IMR-90 (cell line): ENCODE measurements around the gene AMOTL1. TPM values are rescaled to one million over a fixed set of nuclear protein-coding genes. Genes with fewer than 3 reads are reported as not detected.

Experiments
- ATAC-seq: fragments of 200-7000 bp; cut with Tn5 transposase; 2 replicates; pipeline ENCODE4 v1.9.1; 2020; ENCODE audit warnings: low read depth, mild to moderate bottlenecking, moderate library complexity
- BruUV-seq: library from RNA; stranded (reverse); fragments of 400-500 nt; replicated peaks from 2 replicates; lab custom pipeline; 2021; lab: Mats Ljungman, UMichigan
- CTCF ChIA-PET: fragments of 300-600 bp; formaldehyde crosslinking; extraction: SDS; loops from one replicate; lab custom pipeline; 2021; ENCODE audit warnings: antibody characterized with exemption; lab: Yijun Ruan, JAX
- POLR2A ChIA-PET: fragments of 300-600 bp; sonication (Branson Sonifier 250); formaldehyde crosslinking; loops from one replicate; lab custom pipeline; 2022; ENCODE audit warnings: antibody characterized with exemption; ENCODE audit not compliant: unreplicated experiment; lab: Charles Lee
- DNase-seq: peaks from one replicate; pipeline ENCODE4 v3.0.0; 2013
- H2AFZ ChIP-seq: replicated peaks from 2 replicates; pipeline ENCODE3; 2013; ENCODE audit warnings: low read length, mild to moderate bottlenecking; ENCODE audit not compliant: poor library complexity
- H2AK5ac ChIP-seq: 2 replicates; pipeline ENCODE4 v1.6.1; 2013; ENCODE audit warnings: low read depth, low read length, inconsistent platforms
- H2AK9ac ChIP-seq: replicated peaks from 2 replicates; pipeline ENCODE3; 2013; ENCODE audit warnings: mild to moderate bottlenecking, low read depth, low read length, moderate library complexity; ENCODE audit not compliant: poor library complexity
- H2BK120ac ChIP-seq: 2 replicates; pipeline ENCODE4 v1.6.1; 2013; ENCODE audit warnings: low read depth, low read length, inconsistent platforms
- H2BK15ac ChIP-seq: 3 replicates; pipeline ENCODE4 v1.6.1; 2013; ENCODE audit warnings: low read depth, low read length, inconsistent platforms
- H2BK20ac ChIP-seq: 2 replicates; pipeline ENCODE4 v1.6.1; 2013; ENCODE audit warnings: low read depth, mild to moderate bottlenecking, inconsistent platforms, low read length, moderate library complexity
- H2BK5ac ChIP-seq: 2 replicates; pipeline ENCODE4 v1.6.1; 2013; ENCODE audit warnings: mild to moderate bottlenecking, low read depth, low read length, inconsistent platforms; ENCODE audit not compliant: poor library complexity, severe bottlenecking
- H3K14ac ChIP-seq: replicated peaks from 2 replicates; pipeline ENCODE4 v1.6.1; 2013; ENCODE audit warnings: low read depth, low read length, inconsistent platforms
- H3K18ac ChIP-seq: 2 replicates; pipeline ENCODE4 v1.6.1; 2013; ENCODE audit warnings: low read depth, low read length, control low read depth
- H3K23ac ChIP-seq: 2 replicates; pipeline ENCODE4 v1.6.1; 2013; ENCODE audit warnings: low read depth, low read length, inconsistent platforms
- H3K27ac ChIP-seq: 2 replicates; pipeline ENCODE4 v1.5.1; 2013; ENCODE audit warnings: mild to moderate bottlenecking, control low read depth, low read length; ENCODE audit not compliant: insufficient read depth
- H3K27me3 ChIP-seq: 2 replicates; pipeline ENCODE4 v1.6.1; 2013; ENCODE audit warnings: low read length; ENCODE audit not compliant: control insufficient read depth, insufficient read depth
- H3K36me3 ChIP-seq: 2 replicates; pipeline ENCODE4 v1.6.1; 2013; ENCODE audit warnings: low read length, mixed read lengths; ENCODE audit not compliant: control insufficient read depth, insufficient read depth
- H3K4ac ChIP-seq: 2 replicates; pipeline ENCODE4 v1.6.1; 2013; ENCODE audit warnings: low read depth, low read length, inconsistent platforms
- H3K4me1 ChIP-seq: 2 replicates; pipeline ENCODE4 v1.6.1; 2013; ENCODE audit warnings: low read length, mixed read lengths; ENCODE audit not compliant: control insufficient read depth, insufficient read depth
- H3K4me2 ChIP-seq: 2 replicates; pipeline ENCODE4 v1.6.1; 2013; ENCODE audit warnings: low read depth, mild to moderate bottlenecking, control low read depth, low read length, moderate library complexity
- H3K4me3 ChIP-seq: 2 replicates; pipeline ENCODE4 v1.5.1; 2013; ENCODE audit warnings: low read depth, mild to moderate bottlenecking, control low read depth, low read length, moderate library complexity; ENCODE audit not compliant: insufficient read depth
- H3K56ac ChIP-seq: 2 replicates; pipeline ENCODE4 v1.6.1; 2013; ENCODE audit warnings: low read length, inconsistent platforms; ENCODE audit not compliant: insufficient read depth; ENCODE audit errors: extremely low read depth
- H3K79me1 ChIP-seq, 2 experiments: 2 replicates each; pipeline ENCODE4 v1.6.1; 2013; ENCODE audit warnings: low read length in 2 of 2, inconsistent platforms in 1 of 2, low read depth in 1 of 2
- H3K9ac ChIP-seq: 2 replicates; pipeline ENCODE4 v1.6.1; 2013; ENCODE audit warnings: low read depth, low read length, control low read depth
- H3K9me1 ChIP-seq: 2 replicates; pipeline ENCODE4 v1.6.1; 2013; ENCODE audit warnings: low read length, inconsistent platforms; ENCODE audit not compliant: insufficient read depth
- H3K9me3 ChIP-seq: 2 replicates; pipeline ENCODE4 v1.6.1; 2013; ENCODE audit warnings: low read length; ENCODE audit not compliant: control insufficient read depth, insufficient read depth
- H4K20me1 ChIP-seq: 2 replicates; pipeline ENCODE4 v1.6.1; 2013; ENCODE audit warnings: low read length, inconsistent platforms; ENCODE audit not compliant: insufficient read depth
- H4K5ac ChIP-seq: 2 replicates; pipeline ENCODE4 v1.6.1; 2013; ENCODE audit warnings: mild to moderate bottlenecking, low read depth, low read length, control low read depth
- H4K8ac ChIP-seq, 2 experiments: 2 replicates each; pipeline ENCODE4 v1.6.1; 2013; ENCODE audit warnings: low read depth in 2 of 2, low read length in 2 of 2, control low read depth in 1 of 2, inconsistent platforms in 1 of 2
- H4K91ac ChIP-seq: 2 replicates; pipeline ENCODE4 v1.6.1; 2013; ENCODE audit warnings: low read depth, low read length, inconsistent platforms; ENCODE audit not compliant: insufficient read depth
- BHLHE40 ChIP-seq: fragments of 150-350 bp; IDR thresholded peaks from 2 replicates; pipeline ENCODE4 v1.6.1; 2016; ENCODE audit warnings: mild to moderate bottlenecking, low read depth, low read length
- CEBPB ChIP-seq: IDR thresholded peaks from 2 replicates; pipeline ENCODE4 v1.6.1; 2012; ENCODE audit warnings: low read depth, low read length, improper control_type of control experiment
- CHD1 ChIP-seq: IDR thresholded peaks from 2 replicates; pipeline ENCODE4 v1.6.1; 2012; ENCODE audit warnings: low read depth, low read length, improper control_type of control experiment
- CTCF ChIP-seq: conservative IDR thresholded peaks from 2 replicates; pipeline ENCODE4 v1.5.1; 2012; ENCODE audit warnings: mild to moderate bottlenecking, low read depth, low read length, improper control_type of control experiment
- ELK1 ChIP-seq: fragments of 150-350 bp; IDR thresholded peaks from 2 replicates; pipeline ENCODE4 v1.6.1; 2016; ENCODE audit warnings: low read depth, mild to moderate bottlenecking, low read length, moderate library complexity, borderline replicate concordance
- FOS ChIP-seq: fragments of 150-350 bp; IDR thresholded peaks from 2 replicates; pipeline ENCODE4 v1.6.1; 2016; ENCODE audit warnings: low read depth, low read length
- MAFK ChIP-seq: IDR thresholded peaks from 2 replicates; pipeline ENCODE4 v1.6.1; 2012; ENCODE audit warnings: low read depth, low read length, improper control_type of control experiment
- MAZ ChIP-seq: IDR thresholded peaks from 2 replicates; pipeline ENCODE4 v1.6.1; 2012; ENCODE audit warnings: low read depth, mild to moderate bottlenecking, low read length, improper control_type of control experiment, moderate library complexity, borderline replicate concordance
- MXI1 ChIP-seq: IDR thresholded peaks from 2 replicates; pipeline ENCODE4 v1.6.1; 2012; ENCODE audit warnings: low read depth, mild to moderate bottlenecking, low read length, moderate library complexity, borderline replicate concordance
- NFE2L2 ChIP-seq: fragments of 150-350 bp; IDR thresholded peaks from 2 replicates; pipeline ENCODE4 v1.6.1; 2016; ENCODE audit warnings: low read depth, mild to moderate bottlenecking, low read length
- POLR2A ChIP-seq: IDR thresholded peaks from 2 replicates; pipeline ENCODE4 v1.6.1; 2012; ENCODE audit warnings: mild to moderate bottlenecking, low read depth, low read length
- RAD21 ChIP-seq: IDR thresholded peaks from 2 replicates; pipeline ENCODE4 v1.6.1; 2012; ENCODE audit warnings: low read length, improper control_type of control experiment
- RCOR1 ChIP-seq: IDR thresholded peaks from 2 replicates; pipeline ENCODE4 v1.6.1; 2012; ENCODE audit warnings: mild to moderate bottlenecking, low read length, improper control_type of control experiment; ENCODE audit not compliant: insufficient replicate concordance
- RFX5 ChIP-seq: IDR thresholded peaks from 2 replicates; pipeline ENCODE4 v1.8.0; 2012; ENCODE audit warnings: low read depth, mild to moderate bottlenecking, low read length, moderate library complexity
- SMC3 ChIP-seq: fragments of 150-350 bp; IDR thresholded peaks from 2 replicates; pipeline ENCODE4 v1.6.1; 2016; ENCODE audit warnings: low read depth, mild to moderate bottlenecking, antibody characterized with exemption, low read length, moderate library complexity
- USF2 ChIP-seq: fragments of 150-350 bp; IDR thresholded peaks from 2 replicates; pipeline ENCODE4 v1.6.1; 2017; ENCODE audit warnings: mild to moderate bottlenecking, antibody characterized with exemption, low read length, low read depth
- WGBS, 2 experiments: methylation state at CpG; one replicate each; pipeline versions ENCODE4 v1.1.5 to v1.1.7; 2013; ENCODE audit warnings: missing lambda C conversion rate in 2 of 2; ENCODE audit not compliant: insufficient read length in 1 of 2; ENCODE audit errors: extremely low coverage in 2 of 2; 5-methylcytosine and 5-hydroxymethylcytosine counted together
- dilution Hi-C: fragments of 300-500 bp; cut with HindIII; formaldehyde crosslinking; loops from one replicate; pipeline ENCODE4 v1.14.3; 2018; ENCODE audit warnings: low sequenced_read_pairs; ENCODE audit not compliant: unreplicated experiment
- in situ Hi-C: fragments of 300-500 bp; cut with MboI; formaldehyde crosslinking; loops from 3 replicates; pipeline ENCODE4 v1.14.3; 2019; ENCODE audit warnings: low sequenced_read_pairs, inconsistent platforms, mixed read lengths
- intact Hi-C: fragments of 100-400 bp; cut with micrococcal nuclease; formaldehyde crosslinking; loops from 2 replicates; pipeline ENCODE4 v1.10.0; 2022
- polyA plus RNA-seq, 3 experiments: library from polyadenylated mRNA; depleted of rRNA; stranded (reverse); fragments of >200 nt; gene quantifications; 2 replicates each; pipeline ENCODE4 v1.2.3, GENCODE V29; 2012; ENCODE audit warnings: low replicate concordance in 1 of 3
- total RNA-seq: library from RNA; depleted of rRNA; stranded (reverse); fragments of >200 nt; gene quantifications from 2 replicates; pipeline ENCODE4 v1.2.3, GENCODE V29; 2012

The AMOTL1 gene
- total and polyA plus RNA-seq, 2 of the 4 experiments (the other 2 are of a cell fraction) = 18.6 to 49.5 TPM

- ATAC-seq = peak; percentile 22
- CTCF ChIA-PET = interaction anchor here (2.3 kb wide), 1 partner anchor 124 kb away, joined by 5 read pairs; no protein-coding TSS in a partner anchor
- intact Hi-C loops (no loop called here), dilution Hi-C loops (no loop called here), in situ Hi-C loops (no loop called here)
- H2BK15ac ChIP-seq = peak overlapping the region; percentile 72; the same call in 1 of the 3 replicates
- H3K14ac ChIP-seq = no peak overlapping the region
- H3K9me3 ChIP-seq = no peaks in the 10 kb centered on the region
- H3K4ac ChIP-seq = peak overlapping the region; percentile 46; the same call in 1 of the 2 replicates
- H3K4me1 ChIP-seq = peaks cover 13% of the 10 kb centered on the region
- no CpG with 5 or more reads among the region's 4 CpGs for WGBS, 2 experiments
- no TSS peak for BruUV-seq
- POLR2A ChIA-PET = no interaction called here
- H4K8ac ChIP-seq = no peak overlapping the region
- no peak overlapping the region for H3K18ac ChIP-seq
- H3K9me1 ChIP-seq = peaks cover 8% of the 10 kb centered on the region
- no peak overlapping the region for H4K91ac ChIP-seq
- TF ChIP-seq CHD1 (no peak), MAZ (no peak), USF2 (no peak), NFE2L2 (no peak), FOS (no peak), ELK1 (no peak), SMC3 (no peak), RAD21 (no peak), RCOR1 (no peak), BHLHE40 (no peak), MXI1 (no peak), CEBPB (no peak), CTCF (no peak), RFX5 (no peak), MAFK (no peak), POLR2A (no peak)
- no peak overlapping the region for H2BK5ac ChIP-seq
- H2BK20ac ChIP-seq = no peak overlapping the region
- no peak for DNase-seq
- no peak overlapping the region for H3K23ac ChIP-seq
- H3K79me1 ChIP-seq = no peaks in the 10 kb centered on the region
- H2AK9ac ChIP-seq = no peak overlapping the region
- no peaks in the 10 kb centered on the region for H4K20me1 ChIP-seq
- H3K27ac ChIP-seq = no peak overlapping the region
- H3K27me3 ChIP-seq = no peaks in the 10 kb centered on the region
- no peaks in the 10 kb centered on the region for H3K36me3 ChIP-seq
- H2AK5ac ChIP-seq = 0 out of 2 replicates have a peak overlapping the region, but pooled peaks have one; percentile 27
- no peak overlapping the region for H4K5ac ChIP-seq
- H3K4me2 ChIP-seq = no peak overlapping the region
- H3K4me3 ChIP-seq = no peak overlapping the region
- H2BK120ac ChIP-seq = peak overlapping the region; percentile 14; the same call in 1 of the 2 replicates
- no peak overlapping the region for H3K9ac ChIP-seq
- H2AFZ ChIP-seq = no peak overlapping the region
- H3K56ac ChIP-seq = no peak overlapping the region
Measured at GRCh38 chr11:94747601-94748041, 20.5 kb upstream of the AMOTL1 start.
